Psoas muscle (tissue), 8 donors: ENCODE results near the gene ARHGAP10. TPM values are rescaled to one million over a fixed set of nuclear protein-coding genes. Genes with fewer than 3 reads are reported as not detected.

Source experiments
- ATAC-seq, 4 donors: fragments of 200-7000 bp; cut with Tn5 transposase; one replicate each; pipeline ENCODE4 v1.9.1; 2020; ENCODE audit warnings: moderate library complexity in 3 of 4, mild to moderate bottlenecking in 2 of 4
- DNase-seq, 2 donors: peaks; one replicate each; pipeline ENCODE4 v3.0.0-alpha.2; 2020
- H3K27ac ChIP-seq: fragments of 200-600 bp; one replicate; pipeline ENCODE4 v1.8.0; 2022
- H3K27me3 ChIP-seq, 3 donors: fragments of 200-600 bp in 1 of 3; one replicate each; pipeline versions ENCODE4 v1.6.1 to v1.8.0; 2013 to 2022; ENCODE audit warnings: low read length in 2 of 3, mild to moderate bottlenecking in 2 of 3, moderate library complexity in 1 of 3; ENCODE audit not compliant: insufficient read depth in 3 of 3
- H3K36me3 ChIP-seq, 2 donors: fragments of 200-600 bp in 1 of 2; one replicate each; pipeline versions ENCODE4 v1.6.1 to v1.8.0; 2013 to 2022; ENCODE audit warnings: low read depth in 1 of 2, mild to moderate bottlenecking in 1 of 2, moderate library complexity in 1 of 2; ENCODE audit not compliant: insufficient read depth in 1 of 2
- H3K4me1 ChIP-seq: fragments of 200-600 bp; one replicate; pipeline ENCODE4 v1.8.0; 2022
- H3K4me3 ChIP-seq: fragments of 200-600 bp; one replicate; pipeline ENCODE4 v1.8.0; 2022; ENCODE audit warnings: mild to moderate bottlenecking
- H3K9me3 ChIP-seq: fragments of 200-600 bp; one replicate; pipeline ENCODE4 v1.8.0; 2022
- WGBS, 3 donors: extraction: QIAGEN DNeasy Blood & Tissue Kit; methylation state at CpG; one replicate each; pipeline versions ENCODE4 v1.1.6 to v1.1.7; 2013; 5-methylcytosine and 5-hydroxymethylcytosine counted together
- intact Hi-C, 2 donors: fragments of 100-400 bp; cut with DNase I; formaldehyde crosslinking; loops; one replicate each; pipeline versions ENCODE4 v1.11.0 to v1.14.2; 2022
- polyA plus RNA-seq, 3 donors: library from polyadenylated mRNA; stranded (reverse); fragments of 200-250 nt; gene quantifications; one replicate each; pipeline ENCODE4 v1.2.3, GENCODE V29; 2013
- total RNA-seq, 4 donors: library from RNA; stranded (reverse); fragmentation: NEBNext Ultra II Directional in 2 of 4; extraction: Animal tissue kit (Norgen Biotek cat#: 25700) in 2 of 4; gene quantifications; one replicate each; pipeline versions ENCODE4 v1.2.1 to v1.2.4, GENCODE V29; 2021 to 2023
- TF ChIP-seq, protein P1 (sequence below): fragments of 200-600 bp; IDR thresholded peaks from one replicate; pipeline ENCODE4 v1.8.0; 2022; ENCODE audit warnings: antibody characterized with exemption
- donor health status: healthy with polysubstance abuse.
- donor health status: DM: no; HTN: no; CAD: no; lungs with moderate emphysema.
- donor health status: Bipolar disorder and iron deficiency.
- donor health status: healthy.
- donor health status: DM: yes; HTN: yes; CAD: no.
- donor health status: DM: no; HTN: no; CAD: no.
- donor health status: DM: no; HTN: no; CAD: no.
- donor health status: DM: yes; HTN: yes; CAD: no.

Gene ARHGAP10
- total and polyA plus RNA-seq, 7 donors = 28.8 to 43.5 (median 34.0) TPM

DNA sequence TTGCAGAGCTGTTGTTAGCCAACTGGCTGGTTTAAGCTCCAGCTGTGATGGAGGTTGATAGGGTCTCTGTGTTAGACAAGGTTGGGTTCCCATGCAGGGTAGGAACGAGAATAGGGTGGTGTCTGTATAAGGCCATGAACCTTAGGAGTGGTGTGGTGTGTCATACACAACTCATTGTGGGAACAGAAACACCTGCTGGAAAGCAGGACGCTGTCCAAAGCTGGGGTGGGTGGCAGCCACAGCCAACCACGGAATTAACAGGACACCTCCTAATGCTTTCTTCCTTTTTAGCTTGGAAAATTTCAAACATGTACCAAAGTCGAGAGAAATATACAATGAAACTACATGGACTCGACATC lies 94.4 kb downstream of the ARHGAP10 start:
- ATAC-seq (peak in 3 of 4 donors; percentile 3 to 29 (median 4)), DNase-seq (no peak)
- H3K9me3 ChIP-seq = no peaks in the 10 kb centered on the region
- H3K27me3 ChIP-seq = no peaks in the 10 kb centered on the region
- peaks cover 90% of the 10 kb centered on the region for H3K4me1 ChIP-seq
- H3K4me3 ChIP-seq = no peak overlapping the region
- intact Hi-C loops = loop anchor here in 1 of 2 donors (5.0 kb wide), 1 partner anchor 94 kb away; the partner anchor contains the start of gene ARHGAP10
- TF ChIP-seq, protein P1, sequence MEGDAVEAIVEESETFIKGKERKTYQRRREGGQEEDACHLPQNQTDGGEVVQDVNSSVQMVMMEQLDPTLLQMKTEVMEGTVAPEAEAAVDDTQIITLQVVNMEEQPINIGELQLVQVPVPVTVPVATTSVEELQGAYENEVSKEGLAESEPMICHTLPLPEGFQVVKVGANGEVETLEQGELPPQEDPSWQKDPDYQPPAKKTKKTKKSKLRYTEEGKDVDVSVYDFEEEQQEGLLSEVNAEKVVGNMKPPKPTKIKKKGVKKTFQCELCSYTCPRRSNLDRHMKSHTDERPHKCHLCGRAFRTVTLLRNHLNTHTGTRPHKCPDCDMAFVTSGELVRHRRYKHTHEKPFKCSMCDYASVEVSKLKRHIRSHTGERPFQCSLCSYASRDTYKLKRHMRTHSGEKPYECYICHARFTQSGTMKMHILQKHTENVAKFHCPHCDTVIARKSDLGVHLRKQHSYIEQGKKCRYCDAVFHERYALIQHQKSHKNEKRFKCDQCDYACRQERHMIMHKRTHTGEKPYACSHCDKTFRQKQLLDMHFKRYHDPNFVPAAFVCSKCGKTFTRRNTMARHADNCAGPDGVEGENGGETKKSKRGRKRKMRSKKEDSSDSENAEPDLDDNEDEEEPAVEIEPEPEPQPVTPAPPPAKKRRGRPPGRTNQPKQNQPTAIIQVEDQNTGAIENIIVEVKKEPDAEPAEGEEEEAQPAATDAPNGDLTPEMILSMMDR = no peak
- H3K27ac ChIP-seq = peak overlapping the region; percentile 84
- peaks cover 2 to 9% of the 10 kb centered on the region in 2 donors for H3K36me3 ChIP-seq
- WGBS, 3 donors = 41 to 55% (median 46%) methylated on average over 5 of the region's 5 CpGs

DNA sequence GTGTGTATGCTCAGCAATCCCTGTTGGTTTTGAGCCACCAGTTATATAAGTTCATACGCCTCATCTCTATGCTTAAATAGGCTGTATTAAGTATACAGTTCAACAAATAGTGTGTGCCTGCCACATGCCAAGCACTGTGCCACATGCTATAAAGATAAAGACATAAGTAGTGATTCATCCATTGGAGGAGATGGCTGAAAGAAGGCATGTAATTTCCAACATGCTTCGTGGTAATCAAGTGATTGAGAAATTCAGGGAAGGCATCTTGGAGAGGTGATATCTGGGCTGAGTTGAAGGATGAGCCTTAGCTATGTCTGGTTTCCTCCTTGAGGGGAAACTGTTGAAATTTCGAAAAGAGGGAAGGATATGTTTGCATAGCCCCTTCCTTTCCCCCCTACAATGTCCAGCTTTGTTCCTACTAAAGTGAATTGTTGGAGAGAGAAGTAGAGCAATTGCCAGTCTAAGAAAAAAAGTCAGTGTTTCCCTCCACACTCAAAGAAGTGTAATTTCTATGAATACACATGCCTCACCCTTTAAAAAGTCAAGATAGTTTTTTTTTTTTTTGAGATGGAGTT lies 96.5 kb downstream of the ARHGAP10 start:
- H3K27me3 ChIP-seq = no peaks in the 10 kb centered on the region
- intact Hi-C loops = loop anchor here in 1 of 2 donors (5.0 kb wide), 1 partner anchor 96 kb away; the partner anchor contains the start of gene ARHGAP10
- no peak overlapping the region for H3K4me3 ChIP-seq
- WGBS, 3 donors = 48 to 70% (median 52%) methylated on average over 3 of the region's 3 CpGs
- no peak for DNase-seq
- TF ChIP-seq, protein P1 = no peak
- peaks cover 89% of the 10 kb centered on the region for H3K4me1 ChIP-seq
- H3K27ac ChIP-seq = peak overlapping the region; percentile 84
- peaks cover 2 to 9% of the 10 kb centered on the region in 2 donors for H3K36me3 ChIP-seq
- no peaks in the 10 kb centered on the region for H3K9me3 ChIP-seq
- ATAC-seq = peak in 3 of 4 donors; percentile 6 to 27 (median 14)

DNA sequence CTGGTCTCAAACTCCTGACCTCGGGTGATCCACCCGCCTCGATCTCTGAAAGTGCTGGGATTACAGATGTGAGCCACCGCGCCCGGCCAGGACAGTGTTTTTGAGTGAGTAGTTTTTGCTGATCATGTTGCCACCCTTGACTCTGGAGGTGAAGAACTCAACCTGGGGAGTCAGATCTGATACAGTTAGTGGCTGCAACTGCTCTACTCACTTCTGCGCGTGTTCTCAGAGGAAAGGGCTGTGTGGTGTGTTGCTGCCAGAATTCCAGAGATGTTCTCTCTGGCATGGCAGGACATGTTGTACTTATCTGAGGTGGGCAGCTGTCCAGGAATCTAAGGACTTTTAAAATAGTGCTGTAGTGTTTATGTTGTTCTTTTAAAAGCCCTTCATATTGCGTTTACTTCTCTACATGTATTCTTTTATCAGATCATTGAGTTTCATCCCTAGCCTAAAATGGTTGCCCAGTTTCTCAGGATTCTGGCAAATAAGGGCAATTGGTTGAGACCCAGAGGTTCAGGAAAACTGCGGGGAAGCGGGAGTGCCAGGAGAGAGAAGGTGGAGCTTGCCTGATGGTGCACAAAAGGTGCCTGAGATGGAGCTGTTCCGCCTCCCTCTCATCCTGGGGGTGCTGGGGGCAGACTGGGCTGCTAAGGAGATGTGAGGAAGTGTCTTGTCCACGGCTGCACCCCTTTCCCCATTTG lies 97.7 kb downstream of the ARHGAP10 start:
- Histone ChIP-seq H3K4me1 (peaks cover 84% of the 10 kb centered on the region), H3K36me3 (peaks cover 2 to 3% of the 10 kb centered on the region in 2 donors), H3K27ac (peak overlapping the region; percentile 84), H3K9me3 (no peaks in the 10 kb centered on the region), H3K27me3 (no peaks in the 10 kb centered on the region), H3K4me3 (peak overlapping the region; percentile 12)
- ATAC-seq (peak; percentile 66 to 82 (median 82)), DNase-seq (peak; percentile 34 to 73)
- intact Hi-C loops = loop anchor here (5.0 to 10.0 kb wide), 2 partner anchors 97 to 225 kb away; partner anchors contain the start of gene ARHGAP10 (in 2 of the 2)
- TF ChIP-seq, protein P1 = no peak
- 16 to 41% (median 20%) methylated on average over 13 of the region's 13 CpGs for WGBS, 3 donors

DNA sequence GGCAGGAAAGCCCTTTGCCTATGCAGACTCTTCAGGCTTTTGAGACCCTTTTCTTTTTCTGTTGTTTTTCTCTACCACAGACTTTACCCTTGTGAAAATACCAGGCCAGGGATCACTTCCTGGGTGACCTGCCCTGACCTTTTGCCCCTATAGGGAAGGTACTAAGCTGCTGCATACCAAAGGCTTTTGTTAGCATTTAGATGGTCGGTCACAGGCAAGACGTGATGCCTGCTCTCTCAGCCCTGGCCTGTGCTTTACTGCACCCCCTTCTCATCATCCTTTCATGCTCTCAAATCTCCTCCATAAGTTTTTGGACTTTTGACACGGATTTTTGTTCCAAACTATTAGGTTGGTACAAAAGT lies 98.2 kb downstream of the ARHGAP10 start:
- peak in 1 of 4 donors; percentile 24 for ATAC-seq
- peaks cover 0 to 2% of the 10 kb centered on the region in 2 donors for H3K36me3 ChIP-seq
- no peak for DNase-seq
- peaks cover 82% of the 10 kb centered on the region for H3K4me1 ChIP-seq
- no peaks in the 10 kb centered on the region for H3K27me3 ChIP-seq
- peak overlapping the region; percentile 84 for H3K27ac ChIP-seq
- no peak overlapping the region for H3K4me3 ChIP-seq
- H3K9me3 ChIP-seq = no peaks in the 10 kb centered on the region
- intact Hi-C loops = loop anchor here in 1 of 2 donors (5.0 to 10.0 kb wide), 2 partner anchors 98 to 225 kb away; partner anchors contain the start of gene ARHGAP10
- WGBS, 3 donors = 39 to 76% (median 49%) methylated on average over 3 of the region's 3 CpGs
- TF ChIP-seq, protein P1 = no peak
